T-helper 9 cell (primary cell): ENCODE data around the gene GUCY2D.
"Not testable (repeated sequence)": the region's sequence is repeated elsewhere in the genome, so short reads cannot be mapped to it uniquely, and the experiment has no call there.

Experiments used
- DNase-seq: peaks from one replicate; pipeline ENCODE4 v3.0.0-alpha.2; 2020

The GUCY2D gene

GRCh38 chr17:8046929-8047768 is 44.7 kb downstream of the GUCY2D start:
- no peak for DNase-seq

- DNase-seq: no peak
Measured at GRCh38 chr17:8047769-8048110, 45.3 kb downstream of the GUCY2D start.

- DNase-seq: no peak
Measured at GRCh38 chr17:8048236-8048635, 45.8 kb downstream of the GUCY2D start.

DNA sequence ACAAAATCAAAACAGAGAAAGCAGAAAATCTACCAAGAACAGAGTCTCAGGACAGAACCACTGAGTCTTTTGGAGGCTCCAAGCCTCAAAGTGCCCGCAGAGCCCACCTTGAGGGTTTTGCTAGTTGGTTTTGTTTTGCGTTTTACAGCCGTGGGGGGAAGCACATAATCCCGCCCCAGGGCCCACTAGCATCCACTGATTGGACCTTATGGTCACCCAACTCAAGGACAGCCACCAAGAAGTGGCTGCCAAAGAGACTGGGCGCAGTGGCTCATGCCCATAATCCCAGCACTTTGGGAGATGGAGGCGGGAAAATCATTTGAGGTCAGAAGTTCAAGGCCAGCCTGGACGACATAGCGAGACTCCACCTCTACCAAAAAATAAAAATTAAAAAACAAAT is 46.3 kb downstream of the GUCY2D start:
- DNase-seq: no peak

DNA sequence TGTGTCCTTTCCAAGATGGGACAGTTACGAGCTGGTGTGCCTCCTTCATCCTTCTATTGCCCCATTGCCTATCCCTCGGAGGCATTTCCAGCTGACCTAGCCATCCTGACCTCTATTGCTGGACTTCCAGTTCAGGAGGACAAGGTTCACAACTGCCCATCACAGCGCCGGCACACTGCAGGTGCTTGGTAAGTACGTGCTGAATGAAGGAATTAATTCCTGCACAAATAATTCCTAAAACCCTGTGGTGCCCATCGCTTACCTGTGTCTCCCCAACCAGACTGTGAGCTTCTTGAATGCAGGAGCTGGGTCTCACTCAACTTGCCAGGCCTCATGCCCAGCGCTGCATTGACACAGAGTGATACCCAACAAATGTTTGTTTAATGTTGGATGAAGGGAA is 49.4 kb downstream of the GUCY2D start:
- no peak for DNase-seq

DNA sequence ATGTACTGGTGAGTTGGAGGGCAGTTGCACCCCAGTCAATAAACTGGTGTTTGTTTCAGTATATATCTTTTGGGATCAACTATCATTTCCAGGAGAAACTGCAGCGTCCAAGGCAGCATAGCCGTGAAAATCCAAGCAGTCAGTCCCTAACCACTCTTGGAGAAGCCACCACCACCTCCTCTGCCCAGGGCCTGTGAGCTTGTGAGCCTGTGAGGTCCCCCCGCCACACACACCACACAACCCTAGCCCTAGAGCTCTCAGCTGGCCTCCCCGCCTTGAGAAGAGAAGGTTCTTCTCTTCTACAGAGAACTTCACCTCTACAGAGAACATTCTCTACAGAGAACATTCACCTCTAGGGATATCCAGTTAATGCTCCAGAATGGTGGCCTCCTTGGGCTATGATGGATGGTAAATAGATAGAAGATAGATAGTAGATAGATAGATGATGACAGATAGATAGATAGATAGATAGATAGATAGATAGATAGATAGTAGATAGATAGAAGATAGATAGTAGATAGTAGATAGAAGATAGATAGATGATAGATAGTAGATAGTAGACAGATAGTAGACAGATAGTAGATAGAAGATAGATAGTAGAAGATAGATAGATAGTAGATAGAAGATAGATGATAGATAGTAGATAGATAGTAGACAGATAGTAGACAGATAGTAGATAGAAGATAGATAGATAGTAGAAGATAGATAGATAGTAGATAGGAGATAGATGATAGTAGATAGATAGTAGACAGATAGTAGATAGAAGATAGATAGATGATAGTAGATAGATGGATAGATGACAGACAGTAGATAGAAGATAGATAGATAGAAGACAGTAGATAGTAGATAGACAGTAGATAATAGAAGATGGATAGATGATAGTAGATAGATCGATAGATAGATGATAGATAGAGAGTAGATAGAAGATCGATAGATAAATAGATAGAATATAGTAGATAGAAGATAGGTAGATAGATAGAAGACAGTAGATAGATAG is 50.1 kb downstream of the GUCY2D start:
- DNase-seq: no peak

GRCh38 chr17:8053600-8053999 is 51.2 kb downstream of the GUCY2D start:
- DNase-seq: no peak

- no peak for DNase-seq
Measured at GRCh38 chr17:8055851-8056231, 53.4 kb downstream of the GUCY2D start.

DNA sequence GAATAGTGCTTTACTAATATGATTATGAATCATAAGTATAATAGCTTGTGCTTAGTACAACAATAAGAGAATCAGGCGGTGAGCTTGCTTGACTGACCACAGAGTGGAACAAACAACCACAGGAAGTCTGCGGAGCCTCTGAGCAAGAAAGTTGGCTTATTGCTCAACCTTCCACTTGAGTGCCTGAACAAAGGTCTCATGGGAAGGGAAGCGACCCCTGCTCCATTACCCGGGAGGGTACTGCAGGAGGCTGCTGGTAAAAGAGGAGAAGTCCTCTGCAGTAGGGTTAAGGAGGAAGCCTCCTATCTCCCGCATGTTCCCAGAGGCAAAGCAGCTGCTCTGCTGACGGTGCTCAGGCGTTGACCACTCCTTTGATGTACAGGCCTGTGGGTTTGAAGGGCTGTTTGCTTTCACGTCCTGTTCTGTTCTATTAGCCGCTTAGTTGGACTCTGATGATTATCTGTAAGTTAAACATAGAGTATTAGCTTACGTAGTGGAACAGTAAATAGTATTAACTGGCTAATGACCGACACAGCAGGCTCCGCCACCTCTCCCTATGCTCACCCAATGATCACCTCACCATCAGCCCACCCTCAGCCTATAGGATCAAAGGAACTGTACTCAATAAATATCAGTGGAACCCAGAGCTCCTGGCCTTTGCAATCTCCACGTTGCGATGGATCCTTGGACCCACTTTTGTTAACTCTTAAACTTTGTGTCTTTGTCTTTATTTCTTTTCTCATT is 54.0 kb downstream of the GUCY2D start:
- DNase-seq: no peak

GRCh38 chr17:8056976-8057625 is 54.7 kb downstream of the GUCY2D start:
- DNase-seq: no peak

DNA sequence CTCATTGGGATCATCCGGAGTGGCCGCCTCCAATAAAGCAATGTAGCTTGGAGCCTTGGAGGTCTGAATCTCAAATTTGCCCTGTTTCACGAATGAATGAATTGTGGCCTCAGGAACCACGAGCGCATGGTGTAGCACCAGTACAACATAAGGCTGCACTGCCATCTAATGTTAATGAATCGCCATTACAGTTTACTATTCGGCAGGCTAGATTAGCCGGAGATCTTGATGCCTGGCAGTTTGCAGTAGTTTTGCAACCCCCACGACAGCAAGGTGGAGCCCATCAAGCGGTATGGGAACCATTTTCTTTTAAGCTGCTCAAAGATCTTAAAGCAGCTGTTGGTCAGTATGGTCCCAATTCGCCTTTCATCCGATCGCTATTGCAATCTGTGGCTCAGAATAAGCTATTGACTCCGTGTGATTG is 55.3 kb downstream of the GUCY2D start:
- DNase-seq: peak; percentile 17

DNA sequence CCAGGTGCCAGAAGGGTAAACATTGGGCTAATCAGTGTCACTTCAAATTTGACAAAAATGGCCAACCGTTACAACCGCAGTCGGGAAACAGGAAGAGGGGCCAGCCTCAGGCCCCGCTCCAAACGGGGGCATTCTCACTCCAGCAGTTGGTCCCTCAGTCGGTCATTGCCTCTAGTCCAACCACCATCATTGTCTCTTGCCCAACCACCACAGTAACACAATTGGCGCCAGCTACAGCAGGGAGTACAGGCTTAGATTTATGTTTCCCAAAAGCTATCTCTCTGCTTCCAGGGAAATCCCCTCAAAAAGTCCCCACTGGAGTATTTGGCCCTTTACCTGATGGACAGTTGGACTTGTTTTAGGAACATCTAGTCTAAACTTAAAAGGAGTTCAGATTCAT is 56.7 kb downstream of the GUCY2D start:
- no peak for DNase-seq

DNA sequence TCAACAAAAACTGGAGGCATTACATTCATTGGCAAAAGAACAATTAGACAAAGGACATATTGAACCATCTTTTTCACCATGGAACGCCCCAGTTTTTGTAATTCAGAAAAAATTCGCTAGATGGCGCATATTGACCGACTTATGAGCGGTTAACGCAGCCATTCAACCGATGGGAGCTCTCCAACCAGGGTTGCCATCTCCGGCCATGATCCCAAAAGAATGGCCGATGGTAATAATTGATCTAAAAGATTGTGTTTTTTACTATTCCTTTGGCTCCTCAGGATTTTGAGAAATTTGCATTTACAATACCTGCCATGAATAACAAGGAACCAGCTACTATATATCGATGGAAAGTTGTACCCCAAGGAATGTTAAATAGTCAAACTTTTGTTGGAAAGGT is 57.9 kb downstream of the GUCY2D start:
- DNase-seq: peak; percentile 43

DNA sequence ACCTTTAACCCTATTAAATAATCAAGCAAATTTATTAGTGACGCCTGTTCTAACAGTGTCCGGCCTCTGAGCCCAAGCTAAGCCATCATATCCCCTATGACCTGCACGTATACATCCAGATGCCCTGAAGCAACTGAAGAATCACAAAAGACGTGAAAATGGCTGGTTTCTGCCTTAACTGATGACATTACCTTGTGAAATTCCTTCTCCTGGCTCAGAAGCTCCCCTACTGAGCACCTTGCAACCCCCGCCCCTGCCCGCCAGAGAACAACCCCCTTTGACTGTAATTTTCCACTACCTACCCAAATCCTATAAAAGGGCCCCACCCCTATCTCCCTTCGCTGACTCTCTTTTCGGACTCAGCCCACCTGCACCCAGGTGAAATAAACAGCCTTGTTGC is 59.4 kb downstream of the GUCY2D start:
- not testable (repeated sequence) for DNase-seq

DNA sequence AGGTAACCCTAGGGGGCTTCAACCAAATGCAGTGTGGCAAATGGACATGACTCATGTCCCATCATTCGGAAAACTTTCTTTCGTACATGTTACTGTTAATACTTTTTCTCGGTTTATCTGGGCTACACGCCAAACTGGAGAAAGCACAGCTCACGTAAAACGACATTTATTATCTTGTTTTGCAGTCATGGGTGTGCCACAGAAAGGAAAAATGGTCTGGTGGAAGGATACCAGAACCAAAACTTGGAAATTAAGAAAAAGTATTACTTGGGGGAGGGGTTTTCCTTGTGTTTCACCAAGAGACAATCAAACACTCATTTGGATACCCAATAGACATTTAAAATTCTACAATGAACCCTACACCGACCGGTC is 60.0 kb downstream of the GUCY2D start:
- no peak for DNase-seq

DNA sequence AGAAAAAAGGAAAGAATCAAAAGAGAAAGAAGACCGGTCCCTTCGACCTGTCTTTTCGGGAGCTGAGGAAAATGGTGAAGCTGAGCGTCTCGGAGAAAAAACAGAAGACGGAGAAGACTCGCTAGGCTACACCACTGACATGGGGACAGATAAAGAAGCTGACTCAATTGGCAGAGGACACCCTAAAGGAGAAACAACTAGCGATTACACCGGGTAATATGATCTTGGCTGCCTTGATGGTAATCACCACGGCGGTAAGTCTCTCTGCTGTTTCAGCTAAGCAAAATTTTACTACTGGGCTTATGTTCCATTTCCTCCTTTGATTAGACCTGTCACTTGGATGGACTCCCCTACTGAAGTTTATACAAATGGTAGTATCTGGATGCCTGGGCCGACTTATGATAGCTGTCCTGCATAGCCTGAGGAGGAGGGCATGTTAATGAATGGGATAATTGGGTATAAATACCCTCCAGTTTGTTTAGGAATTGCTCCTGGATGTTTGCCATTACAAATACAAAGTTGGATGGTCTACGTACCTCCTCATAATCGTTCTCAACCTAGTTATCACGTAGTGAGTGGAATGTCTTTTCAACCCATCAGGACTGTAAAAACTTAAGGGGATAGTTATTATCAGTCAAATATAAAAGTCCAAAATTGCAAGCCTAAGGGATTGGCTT is 60.5 kb downstream of the GUCY2D start:
- DNase-seq: no peak

DNA sequence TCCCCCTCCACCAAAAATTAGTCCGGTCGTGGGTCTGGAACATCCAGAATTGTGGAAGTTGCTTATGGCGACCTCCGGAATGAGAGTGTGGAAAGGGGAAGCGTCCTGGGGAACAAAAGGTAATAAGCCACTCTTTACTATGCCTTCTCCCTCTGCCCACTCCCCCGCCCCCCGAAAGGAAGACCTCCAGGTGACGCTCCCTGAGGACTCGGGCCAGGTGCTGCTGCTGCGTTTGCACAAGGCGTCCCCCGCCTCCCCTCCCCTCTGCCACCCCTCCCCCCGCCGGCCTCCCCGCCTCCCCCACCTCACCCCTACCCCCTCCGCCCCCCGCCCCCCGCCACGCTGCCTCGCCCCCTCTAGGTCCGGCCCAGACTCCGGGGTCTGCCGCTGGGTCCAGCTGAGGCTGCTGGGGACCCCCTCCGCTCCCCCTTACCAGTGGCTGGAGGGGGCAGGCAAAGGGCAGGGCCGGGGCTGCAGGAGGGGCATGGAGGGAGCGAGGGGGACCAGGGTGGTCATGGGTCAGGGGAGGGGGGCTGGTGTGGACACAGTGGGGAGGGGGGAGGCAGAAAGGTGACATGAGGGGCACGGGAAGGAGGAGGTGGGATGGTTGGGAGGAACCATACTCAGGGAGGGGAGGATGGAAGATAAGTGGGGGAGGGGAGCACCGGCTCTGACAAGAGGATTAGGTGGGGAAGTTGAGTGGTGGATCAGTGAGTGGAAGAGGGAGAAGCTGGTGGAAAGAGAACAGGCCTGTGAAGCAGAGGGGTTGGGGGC is 61.5 kb downstream of the GUCY2D start:
- DNase-seq: no peak

DNA sequence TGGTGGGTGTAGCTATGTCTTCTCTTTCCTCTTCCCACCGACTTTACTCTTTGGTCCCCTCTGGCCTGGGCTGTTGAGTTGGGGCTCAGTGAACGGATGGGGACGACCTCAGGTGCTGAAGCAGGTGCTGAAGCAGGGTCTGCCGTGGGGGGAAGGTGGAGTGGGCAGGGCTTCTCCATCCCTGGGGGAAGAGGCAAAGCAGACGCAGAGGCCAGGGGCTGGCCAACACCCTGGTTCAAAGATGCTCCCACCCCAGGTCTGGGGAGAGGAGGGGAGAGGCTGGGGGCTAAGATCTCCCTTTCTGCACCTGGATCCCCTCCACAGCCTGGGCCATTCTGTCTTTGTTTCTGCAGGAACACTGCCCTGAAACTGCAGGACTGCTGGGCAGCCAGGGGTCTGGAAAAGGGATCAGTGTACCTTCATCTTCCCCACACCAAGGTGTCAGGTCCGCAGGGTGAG is 62.2 kb downstream of the GUCY2D start:
- DNase-seq: no peak

DNA sequence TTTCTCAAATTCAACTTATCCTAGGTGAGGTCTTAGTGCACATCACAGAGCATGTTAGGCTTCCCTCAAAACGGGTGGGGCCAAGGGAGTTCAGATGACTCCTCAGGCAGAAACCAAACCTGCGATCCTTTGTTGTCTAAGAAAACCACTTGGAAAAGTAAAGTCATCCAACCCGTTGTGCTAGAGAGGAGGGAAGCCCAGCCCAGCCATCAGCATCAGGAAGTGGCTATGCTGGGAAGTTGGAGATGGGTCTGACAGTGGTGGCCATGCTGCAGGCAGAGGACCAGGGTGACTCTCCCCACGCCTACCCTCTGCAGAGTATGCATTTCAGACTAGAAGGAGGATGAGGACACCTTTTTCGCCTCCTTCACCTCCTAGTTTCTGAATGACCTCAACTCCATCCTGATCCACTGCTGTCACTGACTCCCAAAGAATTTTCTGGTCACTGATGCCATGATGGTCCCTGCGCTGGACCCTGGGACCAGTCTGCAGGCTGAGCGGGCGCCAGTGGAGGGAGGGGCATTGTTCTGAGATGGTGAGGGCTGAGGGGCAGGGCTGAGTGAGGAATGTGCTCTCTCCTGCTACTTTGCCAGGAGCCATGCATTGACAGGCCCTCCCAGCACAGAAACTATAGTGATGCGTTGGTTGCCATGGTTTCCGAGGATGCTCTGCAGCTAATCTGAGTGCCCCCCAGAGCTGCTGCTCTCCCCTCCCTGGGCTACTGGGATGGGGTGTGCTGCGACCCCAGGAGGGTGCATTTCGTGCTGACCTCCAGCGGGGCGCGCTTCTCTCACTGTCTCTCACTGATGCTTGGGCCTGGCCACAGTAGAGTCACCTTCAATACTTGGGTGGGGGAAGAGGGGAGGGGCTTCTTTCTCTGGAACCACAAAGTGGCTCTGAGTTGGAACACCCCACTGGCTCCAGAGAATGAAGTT is 64.7 kb downstream of the GUCY2D start:
- DNase-seq: no peak

GRCh38 chr17:8067806-8068205 is 65.4 kb downstream of the GUCY2D start:
- no peak for DNase-seq
